Skeletal muscle tissue (tissue), 4 donors: ENCODE data around the gene SLC26A1. TPM values are rescaled to one million over a fixed set of nuclear protein-coding genes. Genes with fewer than 3 reads are reported as not detected.

Source experiments
- H3K27ac ChIP-seq: one replicate; pipeline ENCODE4 v1.7.0; 2013; ENCODE audit warnings: mild to moderate bottlenecking, low read depth, low read length, inconsistent platforms
- H3K27me3 ChIP-seq, 3 donors: one replicate each; pipeline ENCODE4 v1.7.0; 2013; ENCODE audit warnings: low read length in 3 of 3; ENCODE audit not compliant: control insufficient read depth in 3 of 3, insufficient read depth in 3 of 3
- H3K36me3 ChIP-seq, 3 donors: one replicate each; pipeline ENCODE4 v1.7.0; 2013; ENCODE audit warnings: low read length in 3 of 3; ENCODE audit not compliant: control insufficient read depth in 3 of 3, insufficient read depth in 3 of 3
- H3K4me1 ChIP-seq, 3 donors: one replicate each; pipeline ENCODE4 v1.7.0; 2013; ENCODE audit warnings: low read length in 3 of 3, mild to moderate bottlenecking in 3 of 3; ENCODE audit not compliant: control insufficient read depth in 3 of 3, insufficient read depth in 3 of 3
- H3K4me3 ChIP-seq, 3 donors: one replicate each; pipeline ENCODE4 v1.7.0; 2013; ENCODE audit warnings: low read length in 3 of 3
- H3K9ac ChIP-seq, 3 donors: one replicate each; pipeline ENCODE4 v1.7.0; 2013; ENCODE audit warnings: low read length in 3 of 3, mild to moderate bottlenecking in 3 of 3, moderate library complexity in 2 of 3, low read depth in 1 of 3
- H3K9me3 ChIP-seq, 3 donors: one replicate each; pipeline ENCODE4 v1.7.0; 2013; ENCODE audit warnings: low read length in 3 of 3; ENCODE audit not compliant: control insufficient read depth in 3 of 3
- total RNA-seq: library from RNA; depleted of rRNA; stranded (reverse); fragments of >200 nt; gene quantifications from one replicate; pipeline ENCODE4 v1.2.3, GENCODE V29; 2014
- donor health status: Osteomylitis.

Gene SLC26A1
- total RNA-seq, 1 donor from 2014 or later: not detected

DNA sequence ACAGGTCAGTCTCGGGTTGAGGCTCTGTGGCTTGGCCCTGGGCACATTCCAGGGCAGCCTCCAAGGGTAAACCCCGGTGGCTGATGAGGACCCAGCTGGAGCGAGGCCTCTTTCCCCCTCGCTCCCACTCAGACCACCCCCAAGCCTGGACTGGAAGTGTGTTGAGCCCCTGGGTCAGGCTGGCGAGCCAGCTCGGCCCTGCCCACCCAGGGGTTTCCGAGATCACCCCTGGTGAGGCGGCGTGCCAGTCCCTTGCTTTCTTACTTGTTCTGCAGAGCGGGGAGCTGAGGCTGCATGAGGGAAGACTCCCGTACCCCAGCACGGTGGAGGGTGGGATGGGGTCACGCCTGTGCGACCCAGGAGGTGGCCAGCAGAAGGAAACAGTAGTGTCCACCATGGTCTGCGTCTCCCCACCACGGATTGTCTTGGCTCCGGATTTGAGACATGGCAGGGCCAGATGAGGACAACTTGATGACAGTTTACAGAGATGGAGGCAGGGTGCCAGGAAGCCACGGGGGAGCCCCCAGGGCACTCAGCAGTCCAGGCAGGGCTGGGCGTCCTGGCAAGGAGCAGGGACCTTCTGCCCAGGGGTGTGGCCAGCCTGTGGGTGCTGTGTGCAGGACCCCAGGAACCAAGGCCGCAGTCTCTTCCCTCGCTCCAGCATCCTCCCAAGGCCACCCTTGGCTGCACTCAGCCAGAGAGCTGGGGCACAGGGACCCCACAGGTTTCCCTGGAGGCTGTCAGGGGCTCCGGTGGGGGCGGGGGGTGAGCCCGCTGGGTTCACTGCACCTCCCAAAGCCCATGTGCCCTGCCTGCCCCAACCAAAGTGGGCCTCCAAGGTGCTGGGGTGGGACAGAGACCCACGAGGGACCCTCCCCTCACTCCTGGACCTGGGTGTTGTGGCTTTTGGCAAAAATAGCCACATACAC lies 11.6 kb upstream of the SLC26A1 start:
- Histone ChIP-seq H3K4me1 (peaks cover 9 to 16% (median 15%) of the 10 kb centered on the region in 3 donors), H3K27ac (no peak overlapping the region), H3K36me3 (no peaks in the 10 kb centered on the region), H3K27me3 (peaks cover 73 to 79% (median 75%) of the 10 kb centered on the region in 3 donors), H3K9me3 (no peaks in the 10 kb centered on the region), H3K4me3 (no peak overlapping the region), H3K9ac (peak overlapping the region in 1 of 3 donors; percentile 10)

DNA sequence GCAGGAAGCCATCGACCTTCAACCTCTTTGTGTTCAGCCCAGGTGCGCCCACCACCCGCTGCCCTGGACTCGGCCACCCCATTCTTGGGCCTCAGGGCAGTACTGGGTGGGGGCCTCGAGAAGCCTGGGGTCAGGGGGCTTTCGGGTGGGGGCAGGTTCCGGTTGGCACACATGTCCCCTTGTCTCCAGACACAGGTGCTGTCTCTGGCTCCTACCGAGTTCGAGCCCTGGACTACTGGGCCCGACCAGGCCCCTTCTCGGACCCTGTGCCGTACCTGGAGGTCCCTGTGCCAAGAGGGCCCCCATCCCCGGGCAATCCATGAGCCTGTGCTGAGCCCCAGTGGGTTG lies 10.8 kb upstream of the SLC26A1 start:
- Histone ChIP-seq H3K4me3 (no peak overlapping the region), H3K4me1 (peaks cover 7 to 13% (median 13%) of the 10 kb centered on the region in 3 donors), H3K9me3 (no peaks in the 10 kb centered on the region), H3K27ac (no peak overlapping the region), H3K36me3 (no peaks in the 10 kb centered on the region), H3K27me3 (peaks cover 77 to 84% (median 81%) of the 10 kb centered on the region in 3 donors), H3K9ac (no peak overlapping the region)

DNA sequence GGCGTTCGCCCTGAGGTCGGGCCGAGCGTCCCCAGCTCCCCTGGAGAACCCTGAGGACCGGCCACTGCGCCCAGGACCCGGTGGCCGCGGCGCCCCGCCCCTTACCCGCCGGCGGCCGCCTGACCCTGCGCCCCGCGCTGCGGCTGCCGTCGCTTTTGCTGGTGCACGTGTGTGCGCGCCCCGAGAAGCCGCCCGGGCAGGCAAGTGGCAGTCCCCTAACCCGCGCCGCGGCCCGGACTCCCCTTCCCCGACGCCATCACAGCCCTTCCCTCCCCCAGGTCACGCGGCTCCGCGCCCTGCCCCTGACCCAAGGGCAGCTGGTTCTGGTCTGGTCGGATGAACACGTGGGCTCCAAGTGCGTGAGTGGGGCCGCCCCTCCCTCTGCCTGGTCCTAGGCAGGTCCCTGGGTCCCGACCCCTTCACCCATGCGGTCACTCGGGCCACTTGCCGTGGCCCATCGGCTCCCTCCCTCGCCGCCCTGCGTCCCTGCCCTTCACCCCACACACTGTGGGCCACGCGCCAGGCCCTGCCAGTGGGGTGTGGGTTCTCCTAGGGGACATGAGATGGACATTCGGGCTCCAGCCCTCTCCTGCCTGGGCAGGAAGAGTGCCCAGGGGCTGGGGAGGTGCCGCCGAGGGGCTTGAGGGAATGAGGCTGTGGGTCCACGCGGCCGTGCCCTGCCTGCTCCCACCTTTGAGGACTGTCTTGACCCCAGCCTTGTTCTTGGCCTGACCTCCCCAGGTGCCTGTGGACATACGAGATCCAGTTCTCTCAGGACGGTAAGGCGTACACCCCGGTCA lies 10.3 kb upstream of the SLC26A1 start:
- no peaks in the 10 kb centered on the region for H3K36me3 ChIP-seq
- no peaks in the 10 kb centered on the region for H3K9me3 ChIP-seq
- H3K27ac ChIP-seq: no peak overlapping the region
- peaks cover 3 to 8% (median 8%) of the 10 kb centered on the region in 3 donors for H3K4me1 ChIP-seq
- H3K27me3 ChIP-seq: peaks cover 75 to 85% (median 82%) of the 10 kb centered on the region in 3 donors
- no peak overlapping the region for H3K9ac ChIP-seq
- H3K4me3 ChIP-seq: no peak overlapping the region

DNA sequence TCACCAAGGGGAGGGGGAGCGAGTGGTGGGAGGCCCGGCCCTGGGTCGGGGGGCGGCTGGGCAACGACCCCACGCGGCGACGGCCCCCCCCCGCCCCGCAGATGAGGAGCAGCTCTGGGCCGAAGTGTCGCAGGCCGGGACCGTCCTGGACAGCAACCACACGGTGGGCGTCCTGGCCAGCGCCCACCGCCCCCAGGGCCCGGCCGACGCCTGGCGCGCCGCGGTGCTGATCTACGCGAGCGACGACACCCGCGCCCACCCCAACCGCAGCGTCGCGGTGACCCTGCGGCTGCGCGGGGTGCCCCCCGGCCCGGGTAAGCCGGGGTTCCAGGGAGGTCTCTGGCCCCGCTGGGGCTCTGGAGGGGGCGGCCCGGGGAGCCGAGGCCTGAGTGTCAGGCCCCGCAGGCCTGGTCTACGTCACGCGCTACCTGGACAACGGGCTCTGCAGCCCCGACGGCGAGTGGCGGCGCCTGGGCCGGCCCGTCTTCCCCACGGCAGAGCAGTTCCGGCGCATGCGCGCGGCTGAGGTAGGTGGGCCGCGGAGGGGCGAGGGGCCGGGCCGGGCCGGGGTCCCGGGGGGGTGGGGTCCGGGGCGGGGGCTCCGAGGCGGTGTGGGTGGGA lies 9.5 kb upstream of the SLC26A1 start:
- Histone ChIP-seq H3K27me3 (peaks cover 78 to 90% (median 82%) of the 10 kb centered on the region in 3 donors), H3K9ac (no peak overlapping the region), H3K27ac (no peak overlapping the region), H3K4me3 (no peak overlapping the region), H3K9me3 (no peaks in the 10 kb centered on the region), H3K4me1 (peaks cover 5 to 15% (median 9%) of the 10 kb centered on the region in 3 donors), H3K36me3 (no peaks in the 10 kb centered on the region)

DNA sequence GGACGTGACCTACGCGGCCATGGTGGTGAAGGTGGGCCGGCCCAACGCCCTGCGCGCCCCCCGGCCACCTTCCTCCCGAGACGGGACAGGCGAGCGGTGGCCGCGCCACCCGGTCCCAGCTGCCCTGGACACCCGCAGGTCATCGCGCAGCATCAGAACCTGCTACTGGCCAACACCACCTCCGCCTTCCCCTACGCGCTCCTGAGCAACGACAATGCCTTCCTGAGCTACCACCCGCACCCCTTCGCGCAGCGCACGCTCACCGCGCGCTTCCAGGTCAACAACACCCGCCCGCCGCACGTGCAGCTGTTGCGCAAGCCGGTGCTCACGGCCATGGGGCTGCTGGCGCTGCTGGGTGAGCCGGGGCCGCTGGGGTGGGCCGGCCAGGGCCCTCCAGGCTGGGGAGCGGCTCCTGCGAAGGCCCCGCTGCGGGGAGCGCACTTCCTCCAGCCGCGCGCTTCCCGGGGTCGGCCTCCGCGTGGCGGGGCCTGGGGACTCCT lies 9.0 kb upstream of the SLC26A1 start:
- Histone ChIP-seq H3K27ac (no peak overlapping the region), H3K36me3 (no peaks in the 10 kb centered on the region)

DNA sequence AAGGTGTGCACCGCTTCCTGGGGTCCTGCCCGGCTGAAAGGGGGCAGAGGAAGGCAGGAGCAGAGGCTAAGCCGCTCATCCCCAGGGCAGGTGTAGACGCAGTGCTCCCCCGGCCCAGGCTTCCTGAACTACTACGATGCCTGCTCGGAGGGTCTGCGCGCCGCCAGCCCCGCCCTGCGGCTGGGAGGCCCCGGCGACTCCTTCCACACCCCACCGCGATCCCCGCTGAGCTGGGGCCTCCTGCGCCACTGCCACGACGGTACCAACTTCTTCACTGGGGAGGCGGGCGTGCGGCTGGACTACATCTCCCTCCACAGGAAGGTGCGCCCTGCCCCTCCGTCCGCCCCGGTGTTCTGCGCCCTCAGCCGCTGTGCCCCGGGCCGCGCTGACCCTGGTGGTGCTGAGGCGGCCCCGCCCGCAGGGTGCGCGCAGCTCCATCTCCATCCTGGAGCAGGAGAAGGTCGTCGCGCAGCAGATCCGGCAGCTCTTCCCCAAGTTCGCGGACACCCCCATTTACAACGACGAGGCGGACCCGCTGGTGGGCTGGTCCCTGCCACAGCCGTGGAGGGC lies 8.4 kb upstream of the SLC26A1 start:
- no peaks in the 10 kb centered on the region for H3K36me3 ChIP-seq
- H3K27ac ChIP-seq: no peak overlapping the region
- peaks cover 82 to 83% (median 82%) of the 10 kb centered on the region in 3 donors for H3K27me3 ChIP-seq
- no peaks in the 10 kb centered on the region for H3K9me3 ChIP-seq
- no peak overlapping the region for H3K4me3 ChIP-seq
- H3K4me1 ChIP-seq: peaks cover 7 to 18% (median 13%) of the 10 kb centered on the region in 3 donors
- H3K9ac ChIP-seq: no peak overlapping the region

More for the DNA sequence above, 9.0 kb upstream of the SLC26A1 start:
- Histone ChIP-seq H3K9me3 (no peaks in the 10 kb centered on the region), H3K27me3 (peaks cover 83 to 87% (median 83%) of the 10 kb centered on the region in 3 donors), H3K9ac (no peak overlapping the region), H3K4me3 (no peak overlapping the region), H3K4me1 (peaks cover 7 to 18% (median 13%) of the 10 kb centered on the region in 3 donors)

DNA sequence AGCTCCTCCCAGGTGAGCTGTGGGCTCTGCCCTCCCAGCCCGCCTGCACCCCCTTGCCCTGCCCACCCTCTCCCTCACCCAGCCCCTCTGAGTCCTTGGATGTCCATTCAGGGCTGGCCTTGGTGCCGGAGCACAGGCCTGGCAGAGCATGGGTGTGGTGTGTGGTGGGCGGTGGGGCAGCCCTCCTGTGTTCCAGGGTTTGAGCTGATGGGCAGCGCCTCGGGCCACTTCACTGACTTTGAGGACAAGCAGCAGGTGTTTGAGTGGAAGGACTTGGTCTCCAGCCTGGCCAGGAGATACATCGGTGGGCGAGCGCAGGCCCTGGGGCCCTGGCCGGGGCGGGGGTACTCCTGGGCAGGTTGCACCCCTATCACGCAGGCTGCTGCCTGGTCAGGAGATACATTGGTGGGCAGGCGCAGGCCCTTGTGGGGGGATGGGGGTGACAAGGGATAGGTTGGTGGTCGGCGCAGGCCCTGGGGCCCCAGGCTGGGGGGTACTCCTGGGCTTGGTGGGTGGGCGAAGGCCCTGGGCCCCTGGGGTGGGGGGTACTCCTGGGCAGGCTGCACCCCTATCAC lies 7.6 kb upstream of the SLC26A1 start:
- Histone ChIP-seq H3K4me3 (no peak overlapping the region), H3K27me3 (peaks cover 82 to 91% (median 89%) of the 10 kb centered on the region in 3 donors)

DNA sequence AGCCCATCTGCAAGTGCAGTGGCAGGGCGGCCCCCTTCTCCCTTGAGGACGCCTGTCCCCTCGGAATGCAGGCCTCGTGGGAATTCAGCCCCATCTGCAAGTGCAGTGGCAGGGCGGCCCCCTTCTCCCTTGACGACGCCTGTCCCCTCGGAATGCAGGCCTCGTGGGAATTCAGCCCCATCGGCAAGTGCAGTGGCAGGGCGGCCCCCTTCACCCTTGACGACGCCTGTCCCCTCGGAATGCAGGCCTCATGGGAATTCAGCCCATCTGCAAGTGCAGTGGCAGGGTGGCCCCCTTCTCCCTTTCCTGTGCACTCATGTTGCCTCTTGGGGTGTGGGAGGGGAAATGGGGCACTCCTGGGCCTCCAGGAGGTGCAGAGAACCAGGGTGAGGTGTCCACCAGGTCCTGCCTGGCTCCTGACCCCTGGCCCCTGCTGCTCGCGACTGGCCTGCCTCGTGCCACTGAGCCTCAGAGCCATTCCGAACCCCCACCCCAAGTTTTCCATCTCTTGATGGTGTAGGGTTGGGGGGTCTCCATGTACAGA lies 6.8 kb upstream of the SLC26A1 start:
- no peaks in the 10 kb centered on the region for H3K36me3 ChIP-seq
- no peak overlapping the region for H3K4me3 ChIP-seq
- H3K9me3 ChIP-seq: no peaks in the 10 kb centered on the region
- H3K27me3 ChIP-seq: peaks cover 74 to 87% (median 85%) of the 10 kb centered on the region in 3 donors
- H3K9ac ChIP-seq: no peak overlapping the region
- no peak overlapping the region for H3K27ac ChIP-seq
- peaks cover 7 to 18% (median 13%) of the 10 kb centered on the region in 3 donors for H3K4me1 ChIP-seq

More for the DNA sequence above, 7.6 kb upstream of the SLC26A1 start:
- no peaks in the 10 kb centered on the region for H3K36me3 ChIP-seq
- peaks cover 7 to 18% (median 13%) of the 10 kb centered on the region in 3 donors for H3K4me1 ChIP-seq
- no peak overlapping the region for H3K27ac ChIP-seq
- H3K9ac ChIP-seq: no peak overlapping the region
- no peaks in the 10 kb centered on the region for H3K9me3 ChIP-seq
